Mammary epithelial cell (primary cell): ENCODE measurements around the gene REL.

Experiments used
- CTCF ChIP-seq, 2 donors: IDR thresholded peaks in 1 of 2; conservative IDR thresholded peaks in 1 of 2; 2 replicates each; pipeline ENCODE4 v1.5.1; 2011 to 2012; ENCODE audit warnings: inconsistent platforms in 2 of 2, low read length in 2 of 2, mild to moderate bottlenecking in 2 of 2, control low read depth in 1 of 2, low read depth in 1 of 2; ENCODE audit not compliant: insufficient read depth in 1 of 2; ENCODE audit errors: extremely low read depth in 1 of 2
- EZH2 ChIP-seq: IDR thresholded peaks from 2 replicates; pipeline ENCODE4 v1.6.1; 2012; ENCODE audit warnings: low read length, inconsistent platforms, borderline replicate concordance

DNA sequence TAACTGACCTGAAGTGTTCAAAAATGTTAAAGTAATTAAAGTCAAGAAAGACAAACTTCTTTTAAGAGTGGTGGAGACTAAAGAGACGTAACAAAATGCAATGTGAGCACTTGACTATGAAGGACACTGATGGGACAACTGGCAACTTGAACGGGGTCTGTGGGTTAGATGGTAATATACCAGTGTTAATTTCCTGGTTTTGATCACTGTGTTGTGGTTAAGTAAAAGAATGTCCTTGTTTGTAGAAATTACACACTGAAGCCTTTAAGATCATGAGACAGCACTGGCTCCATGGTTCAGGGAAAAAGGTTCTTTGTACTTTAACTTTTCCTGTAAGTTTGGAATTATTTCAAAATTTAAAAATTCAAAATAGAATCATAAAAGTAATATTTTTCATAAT is 58.2 kb downstream of the REL start:
- no peak for TF ChIP-seq EZH2
- TF ChIP-seq CTCF (conservative IDR thresholded peaks at IDR 0.05 in 1 of 2, IDR thresholded peaks at IDR 0.05 in 1 of 2; ENCODE audit: extremely low read depth in 1 of 2, insufficient read depth in 1 of 2, low read depth in 1 of 2, low read length in 2 of 2), result no peak
